Ovary (tissue), 9 donors: ENCODE measurements around the gene INPP5D. TPM values are rescaled to one million over a fixed set of nuclear protein-coding genes. Genes with fewer than 3 reads are reported as not detected.

Source experiments
- DNase-seq, 5 donors: peaks; one replicate each; pipeline ENCODE4 v3.0.0-alpha.2; 2019 to 2020
- H3K27ac ChIP-seq, 2 donors: fragments of 200-600 bp; one replicate each; pipeline versions ENCODE4 v1.5.1 to v1.8.0; 2019 to 2022
- H3K27me3 ChIP-seq: fragments of 200-600 bp; one replicate; pipeline ENCODE4 v1.8.0; 2022
- H3K36me3 ChIP-seq: fragments of 200-600 bp; sonication (generic); one replicate; pipeline ENCODE4 v1.5.1; 2019
- H3K4me1 ChIP-seq: one replicate; pipeline ENCODE4 v1.8.1; 2013; ENCODE audit warnings: mild to moderate bottlenecking, moderate library complexity; ENCODE audit not compliant: insufficient read depth
- H3K4me3 ChIP-seq: fragments of 200-600 bp; sonication (generic); one replicate; pipeline ENCODE4 v1.5.1; 2017
- H3K9me3 ChIP-seq, 2 donors: fragments of 200-600 bp in 1 of 2; sonication (generic) in 1 of 2; one replicate each; pipeline versions ENCODE4 v1.5.1 to v1.8.1; 2013 to 2019; ENCODE audit warnings: mild to moderate bottlenecking in 1 of 2, moderate library complexity in 1 of 2
- EP300 ChIP-seq: sonication (generic); formaldehyde crosslinking; IDR thresholded peaks from one replicate; pipeline ENCODE4 v1.6.1; 2017; ENCODE audit warnings: antibody characterized with exemption
- POLR2A ChIP-seq: fragments of 450-650 bp; IDR thresholded peaks from one replicate; pipeline ENCODE4 v1.6.1; 2017; ENCODE audit warnings: antibody characterized with exemption, mild to moderate bottlenecking, moderate library complexity
- WGBS, 3 donors: extraction: QIAGEN DNeasy Blood & Tissue Kit in 1 of 3; methylation state at CpG; one replicate each; pipeline versions ENCODE4 v1.1.5 to v1.1.7; 2013 to 2017; 5-methylcytosine and 5-hydroxymethylcytosine counted together
- intact Hi-C, 4 donors: fragments of 100-400 bp; cut with DNase I; formaldehyde crosslinking; loops; one replicate each; pipeline versions ENCODE4 v1.11.0 to v1.15.1; 2022 to 2023
- polyA plus RNA-seq, 2 donors: library from polyadenylated mRNA; stranded (reverse); fragments of 200-250 nt in 1 of 2; fragments of 350-450 nt in 1 of 2; fragmentation: Illumina TruSeq in 1 of 2; extraction: RNeasy Lipid Tissue Mini Kit (QIAGEN cat#74804) in 1 of 2; gene quantifications; one replicate each; pipeline ENCODE4 v1.2.3, GENCODE V29; 2013 to 2014
- total RNA-seq, 7 donors: library from RNA; depleted of rRNA in 2 of 7; stranded (reverse); fragments of >200 nt in 2 of 7; fragmentation: NEBNext Ultra II Directional in 3 of 7; extraction: Animal tissue kit (Norgen Biotek cat#: 25700) in 3 of 7; gene quantifications; one replicate each; pipeline versions ENCODE4 v1.1.0 to v1.2.4, GENCODE V29; 2016 to 2023
- TF ChIP-seq, protein P1 (sequence below), 3 donors: fragments of 450-650 bp in 2 of 3; fragments of 200-600 bp in 1 of 3; IDR thresholded peaks; one replicate each; pipeline versions ENCODE4 v1.5.1 to v1.8.0; 2016 to 2022; ENCODE audit warnings: antibody characterized with exemption in 3 of 3, mild to moderate bottlenecking in 1 of 3
- donor health status: DM: no; HTN: no; CAD: no; lungs with moderate emphysema.
- donor health status: DM: no; HTN: no; CAD: no.
- donor health status: Bipolar disorder and iron deficiency.
- donor health status: DM: yes; HTN: yes; CAD: no.
- donor health status: DM: no; HTN: no; CAD: no.
- donor health status: DM: yes; HTN: yes; CAD: no.

Gene INPP5D
- total and polyA plus RNA-seq, 9 donors: 4.1 to 14.4 (median 7.7) TPM

GRCh38 chr2:233039212-233039845 is 20.8 kb upstream of the INPP5D start:
- WGBS, 3 donors: 60 to 66% (median 60%) methylated on average over 8 of the region's 8 CpGs
- no peak for DNase-seq
- no peak overlapping the region for H3K27ac ChIP-seq
- no peaks in the 10 kb centered on the region for H3K27me3 ChIP-seq
- H3K4me1 ChIP-seq: no peaks in the 10 kb centered on the region
- no peaks in the 10 kb centered on the region for H3K36me3 ChIP-seq
- no peaks in the 10 kb centered on the region for H3K9me3 ChIP-seq
- H3K4me3 ChIP-seq: no peak overlapping the region
- intact Hi-C loops: no loop called here
- TF ChIP-seq EP300 (no peak), POLR2A (no peak)
- TF ChIP-seq, protein P1, sequence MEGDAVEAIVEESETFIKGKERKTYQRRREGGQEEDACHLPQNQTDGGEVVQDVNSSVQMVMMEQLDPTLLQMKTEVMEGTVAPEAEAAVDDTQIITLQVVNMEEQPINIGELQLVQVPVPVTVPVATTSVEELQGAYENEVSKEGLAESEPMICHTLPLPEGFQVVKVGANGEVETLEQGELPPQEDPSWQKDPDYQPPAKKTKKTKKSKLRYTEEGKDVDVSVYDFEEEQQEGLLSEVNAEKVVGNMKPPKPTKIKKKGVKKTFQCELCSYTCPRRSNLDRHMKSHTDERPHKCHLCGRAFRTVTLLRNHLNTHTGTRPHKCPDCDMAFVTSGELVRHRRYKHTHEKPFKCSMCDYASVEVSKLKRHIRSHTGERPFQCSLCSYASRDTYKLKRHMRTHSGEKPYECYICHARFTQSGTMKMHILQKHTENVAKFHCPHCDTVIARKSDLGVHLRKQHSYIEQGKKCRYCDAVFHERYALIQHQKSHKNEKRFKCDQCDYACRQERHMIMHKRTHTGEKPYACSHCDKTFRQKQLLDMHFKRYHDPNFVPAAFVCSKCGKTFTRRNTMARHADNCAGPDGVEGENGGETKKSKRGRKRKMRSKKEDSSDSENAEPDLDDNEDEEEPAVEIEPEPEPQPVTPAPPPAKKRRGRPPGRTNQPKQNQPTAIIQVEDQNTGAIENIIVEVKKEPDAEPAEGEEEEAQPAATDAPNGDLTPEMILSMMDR (IDR thresholded peaks at IDR 0.05): no peak

DNA sequence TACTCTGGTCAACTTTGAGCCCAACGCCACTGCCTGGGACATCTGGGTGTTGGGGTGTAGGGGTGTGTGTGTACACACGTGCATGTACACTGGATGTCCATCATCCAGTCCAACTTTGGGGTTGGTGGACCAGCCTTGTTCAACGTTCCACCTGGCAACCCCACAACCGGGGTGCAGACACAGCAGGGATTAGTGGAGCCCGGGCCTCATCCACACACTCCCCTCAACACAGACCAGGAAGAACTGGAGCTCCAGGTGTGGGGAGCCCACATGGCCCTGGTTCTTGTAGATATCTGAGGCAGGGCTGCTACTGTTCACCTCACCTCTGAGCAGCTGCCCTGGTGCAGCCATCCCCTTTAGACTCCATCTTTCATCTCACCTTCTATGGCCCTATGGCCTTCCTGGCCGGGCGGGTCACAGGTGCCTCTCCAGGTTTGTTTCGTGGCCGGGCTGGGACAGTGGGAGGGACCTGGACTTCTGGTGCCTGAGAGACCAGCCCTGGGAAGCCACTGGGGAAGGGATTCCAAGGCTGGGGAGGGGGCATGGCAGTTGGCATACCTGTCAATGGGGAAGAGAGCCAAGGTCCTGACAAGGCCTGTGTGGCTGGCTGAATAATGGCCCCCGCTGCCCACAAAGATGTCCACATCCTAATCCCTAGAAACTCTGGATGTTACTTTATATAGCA is 20.2 kb upstream of the INPP5D start:
- no peak for DNase-seq
- Histone ChIP-seq H3K27me3 (no peaks in the 10 kb centered on the region), H3K36me3 (no peaks in the 10 kb centered on the region), H3K4me1 (no peaks in the 10 kb centered on the region), H3K9me3 (no peaks in the 10 kb centered on the region), H3K4me3 (no peak overlapping the region), H3K27ac (no peak overlapping the region)
- no peak for TF ChIP-seq EP300
- TF ChIP-seq, protein P1 (IDR thresholded peaks at IDR 0.05): no peak
- no peak for TF ChIP-seq POLR2A
- WGBS, 3 donors: 89 to 96% (median 92%) methylated on average over 10 of the region's 10 CpGs
- intact Hi-C loops: no loop called here

GRCh38 chr2:233040571-233040970 is 19.6 kb upstream of the INPP5D start:
- H3K4me1 ChIP-seq: no peaks in the 10 kb centered on the region
- no peaks in the 10 kb centered on the region for H3K9me3 ChIP-seq
- 77 to 84% (median 78%) methylated on average over 4 of the region's 4 CpGs for WGBS, 3 donors
- intact Hi-C loops: no loop called here
- no peaks in the 10 kb centered on the region for H3K27me3 ChIP-seq
- DNase-seq: no peak
- H3K4me3 ChIP-seq: no peak overlapping the region
- H3K36me3 ChIP-seq: no peaks in the 10 kb centered on the region
- no peak overlapping the region for H3K27ac ChIP-seq
- TF ChIP-seq EP300: no peak
- TF ChIP-seq, protein P1 (IDR thresholded peaks at IDR 0.05): no peak

DNA sequence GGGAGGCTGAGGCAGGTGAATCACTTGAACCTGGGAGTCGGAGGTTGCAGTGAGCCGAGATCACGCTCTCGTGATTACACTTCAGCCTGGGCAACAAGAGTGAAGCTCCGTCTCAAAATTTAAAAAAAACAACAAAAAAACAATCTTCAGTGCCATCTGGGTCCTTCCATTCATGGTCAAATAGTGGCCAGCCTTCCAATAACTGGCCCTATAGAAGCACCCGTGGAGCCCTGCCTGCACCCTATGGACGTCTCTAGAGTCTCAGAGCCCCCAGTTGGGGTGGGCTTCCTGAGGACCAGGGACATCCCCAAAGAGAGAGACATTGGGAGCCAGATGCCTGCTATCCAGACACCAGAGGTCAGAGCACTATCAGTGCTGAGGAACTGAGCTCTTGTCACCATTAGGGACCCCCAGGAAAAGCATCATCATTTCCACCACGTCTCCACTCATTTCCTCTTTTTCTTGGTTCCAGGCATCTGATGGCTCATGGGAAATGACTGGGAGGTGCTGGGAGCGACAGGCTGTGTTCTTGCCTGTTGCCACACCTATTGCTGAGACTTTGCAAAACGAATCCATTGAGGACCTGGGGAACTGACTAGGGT is 18.3 kb upstream of the INPP5D start:
- WGBS, 3 donors: 75 to 81% (median 76%) methylated on average over 10 of the region's 10 CpGs
- Histone ChIP-seq H3K4me1 (no peaks in the 10 kb centered on the region), H3K9me3 (no peaks in the 10 kb centered on the region), H3K4me3 (no peak overlapping the region), H3K27ac (no peak overlapping the region), H3K27me3 (no peaks in the 10 kb centered on the region), H3K36me3 (no peaks in the 10 kb centered on the region)
- TF ChIP-seq POLR2A: no peak
- TF ChIP-seq EP300: no peak
- TF ChIP-seq, protein P1 (IDR thresholded peaks at IDR 0.05): no peak
- no peak for DNase-seq
- intact Hi-C loops: no loop called here
